ENCODE data around the gene PHLDA2. TPM values are rescaled to one million over a fixed set of nuclear protein-coding genes. Genes with fewer than 3 reads are reported as not detected.

PHLDA2 gene
- total and polyA plus RNA-seq, 12 donors = 0.11 to 8.9 (median 2.1) TPM; not detected in 3

- WGBS, 4 donors = 85 to 97% (median 91%) methylated on average over 1 of the region's 1 CpG
Measured at GRCh38 chr11:2950825-2951224, 21.6 kb upstream of the PHLDA2 start.

GRCh38 chr11:2949920-2950319 is 20.7 kb upstream of the PHLDA2 start:
- 92 to 97% (median 95%) methylated on average over 9 to 11 of the region's 11 CpGs for WGBS, 4 donors
- intact Hi-C loops (cut with DNase I) = loop anchor here in 1 of 2 donors (2.0 kb wide), 1 partner anchor 15 kb away; no protein-coding TSS in a partner anchor
- DNase-seq = no peak

More at GRCh38 chr11:2950825-2951224, 21.6 kb upstream of the PHLDA2 start:
- no peaks in the 10 kb centered on the region for H3K9me3 ChIP-seq (replicated peaks in 1 of 3)
- peaks cover 0 to 5% of the 10 kb centered on the region in 2 donors for H3K4me1 ChIP-seq (replicated peaks in 1 of 2)
- no peak overlapping the region for H3K4me3 ChIP-seq
- H3K36me3 ChIP-seq (replicated peaks in 1 of 2) = peaks cover 0 to 79% of the 10 kb centered on the region in 2 donors
- TF ChIP-seq CTCF (IDR thresholded peaks at IDR 0.05) (no peak), POLR2A (IDR thresholded peaks at IDR 0.05) (no peak)
- H3K27me3 ChIP-seq = no peaks in the 10 kb centered on the region
- DNase-seq = no peak
- intact Hi-C loops (cut with DNase I) = no loop called here
- H3K27ac ChIP-seq = no peak overlapping the region

GRCh38 chr11:2947744-2948143 is 18.5 kb upstream of the PHLDA2 start:
- DNase-seq = no peak
- intact Hi-C loops (cut with DNase I) = loop anchor here in 1 of 2 donors (2.0 kb wide), 1 partner anchor 13 kb away; no protein-coding TSS in a partner anchor
- H3K36me3 ChIP-seq (replicated peaks in 1 of 2) = peaks cover 0 to 53% of the 10 kb centered on the region in 2 donors
- H3K9me3 ChIP-seq (replicated peaks in 1 of 3) = no peaks in the 10 kb centered on the region
- no peak for TF ChIP-seq CTCF (IDR thresholded peaks at IDR 0.05)
- no peak for TF ChIP-seq POLR2A (IDR thresholded peaks at IDR 0.05)
- H3K4me1 ChIP-seq (replicated peaks in 1 of 2) = peaks cover 0 to 17% of the 10 kb centered on the region in 2 donors
- H3K4me3 ChIP-seq = no peak overlapping the region
- no peaks in the 10 kb centered on the region for H3K27me3 ChIP-seq
- WGBS, 4 donors = 89 to 94% (median 92%) methylated on average over 11 of the region's 11 CpGs
- H3K27ac ChIP-seq = no peak overlapping the region

More at GRCh38 chr11:2949920-2950319, 20.7 kb upstream of the PHLDA2 start:
- H3K4me3 ChIP-seq = no peak overlapping the region
- no peaks in the 10 kb centered on the region for H3K9me3 ChIP-seq (replicated peaks in 1 of 3)
- no peak overlapping the region for H3K27ac ChIP-seq
- H3K36me3 ChIP-seq (replicated peaks in 1 of 2) = peaks cover 0 to 70% of the 10 kb centered on the region in 2 donors
- TF ChIP-seq CTCF (IDR thresholded peaks at IDR 0.05) (no peak), POLR2A (IDR thresholded peaks at IDR 0.05) (no peak)
- no peaks in the 10 kb centered on the region for H3K27me3 ChIP-seq
- H3K4me1 ChIP-seq (replicated peaks in 1 of 2) = peaks cover 0 to 13% of the 10 kb centered on the region in 2 donors

GRCh38 chr11:2945757-2946287 is 16.6 kb upstream of the PHLDA2 start:
- H3K36me3 ChIP-seq (replicated peaks in 1 of 2) = peaks cover 0 to 34% of the 10 kb centered on the region in 2 donors
- H3K9me3 ChIP-seq (replicated peaks in 1 of 3) = no peaks in the 10 kb centered on the region
- peak overlapping the region in 1 of 4 donors; percentile 43 for H3K4me3 ChIP-seq
- TF ChIP-seq CTCF (IDR thresholded peaks at IDR 0.05) = no peak
- TF ChIP-seq POLR2A (IDR thresholded peaks at IDR 0.05) = no peak
- intact Hi-C loops (cut with DNase I) = no loop called here
- DNase-seq = peak in 3 of 7 donors; percentile 18 to 50 (median 21)
- 59 to 70% (median 61%) methylated on average over 1 to 8 of the region's 8 CpGs for WGBS, 4 donors
- H3K27me3 ChIP-seq = no peaks in the 10 kb centered on the region
- H3K4me1 ChIP-seq (replicated peaks in 1 of 2) = peaks cover 0 to 17% of the 10 kb centered on the region in 2 donors
- peak overlapping the region in 2 of 5 donors; percentile 62 to 86 for H3K27ac ChIP-seq
